Lung (tissue), 12 donors: ENCODE results near the gene FRY. TPM values are rescaled to one million over a fixed set of nuclear protein-coding genes. Genes with fewer than 3 reads are reported as not detected.

ENCODE experiments used
- ATAC-seq: fragments of 200-7000 bp; cut with Tn5 transposase; one replicate; pipeline ENCODE4 v1.9.1; 2020; ENCODE audit warnings: moderate number of reproducible peaks; ENCODE audit not compliant: insufficient read depth, low FRiP score
- DNase-seq, 3 donors: peaks; one replicate each; pipeline ENCODE4 v3.0.0-alpha.2; 2013 to 2017
- H3K27ac ChIP-seq, 2 donors: one replicate each; pipeline ENCODE4 v1.5.1; 2013; ENCODE audit warnings: mild to moderate bottlenecking in 2 of 2, moderate library complexity in 2 of 2, control low read depth in 1 of 2, inconsistent platforms in 1 of 2, low read depth in 1 of 2, low read length in 1 of 2
- H3K27me3 ChIP-seq, 3 donors: one replicate each; pipeline ENCODE4 v1.5.1; 2013; ENCODE audit warnings: low read length in 2 of 3; ENCODE audit not compliant: control insufficient read depth in 3 of 3, insufficient read depth in 3 of 3
- H3K36me3 ChIP-seq, 4 donors: one replicate each; pipeline ENCODE4 v1.5.1; 2013; ENCODE audit warnings: low read length in 4 of 4, mild to moderate bottlenecking in 1 of 4, moderate library complexity in 1 of 4; ENCODE audit not compliant: control insufficient read depth in 4 of 4, insufficient read depth in 4 of 4
- H3K4me1 ChIP-seq, 5 donors: one replicate each; pipeline ENCODE4 v1.5.1; 2013; ENCODE audit warnings: low read length in 5 of 5, mild to moderate bottlenecking in 2 of 5, moderate library complexity in 1 of 5; ENCODE audit not compliant: control insufficient read depth in 5 of 5, insufficient read depth in 5 of 5
- H3K4me3 ChIP-seq: one replicate; pipeline ENCODE4 v1.5.1; 2013; ENCODE audit warnings: mild to moderate bottlenecking, control low read depth, moderate library complexity
- H3K9ac ChIP-seq, 2 donors: one replicate each; pipeline ENCODE4 v1.5.1; 2013; ENCODE audit warnings: low read length in 2 of 2, control low read depth in 1 of 2; ENCODE audit not compliant: insufficient read depth in 1 of 2
- H3K9me3 ChIP-seq, 4 donors: one replicate each; pipeline ENCODE4 v1.5.1; 2013; ENCODE audit warnings: low read length in 3 of 4, mild to moderate bottlenecking in 1 of 4, moderate library complexity in 1 of 4; ENCODE audit not compliant: control insufficient read depth in 4 of 4, insufficient read depth in 3 of 4
- WGBS, 2 donors: extraction: QIAGEN DNeasy Blood & Tissue Kit; methylation state at CpG; one replicate each; pipeline ENCODE4 v1.1.7; 2013; 5-methylcytosine and 5-hydroxymethylcytosine counted together
- polyA plus RNA-seq, 2 donors: library from polyadenylated mRNA; stranded (reverse); fragments of 200-250 nt; gene quantifications; one replicate each; pipeline ENCODE4 v1.2.1, GENCODE V29; 2013
- total RNA-seq, 2 donors: library from RNA; depleted of rRNA in 1 of 2; stranded (reverse); fragments of >200 nt in 1 of 2; gene quantifications; one replicate each; pipeline ENCODE4 v1.2.1, GENCODE V29; 2014 to 2021
- TF ChIP-seq, protein P1 (sequence below): IDR thresholded peaks from 2 replicates; pipeline ENCODE4 v1.5.1; 2012; ENCODE audit warnings: mild to moderate bottlenecking; ENCODE audit errors: control extremely low read depth, extremely low read depth
- donor health status: control.
- donor health status: control.
- donor health status: Bipolar disorder and iron deficiency.
- donor health status: healthy.
- donor health status: DM: yes; HTN: yes; CAD: no.

The FRY gene
- total and polyA plus RNA-seq, 4 donors: 7.4 to 79.6 (median 43.9) TPM

GRCh38 chr13:32187651-32188050, 156.1 kb downstream of the FRY start:
- H3K4me3 ChIP-seq: no peak overlapping the region
- peaks cover 0 to 29% (median 3%) of the 10 kb centered on the region in 4 donors for H3K36me3 ChIP-seq
- TF ChIP-seq, protein P1, sequence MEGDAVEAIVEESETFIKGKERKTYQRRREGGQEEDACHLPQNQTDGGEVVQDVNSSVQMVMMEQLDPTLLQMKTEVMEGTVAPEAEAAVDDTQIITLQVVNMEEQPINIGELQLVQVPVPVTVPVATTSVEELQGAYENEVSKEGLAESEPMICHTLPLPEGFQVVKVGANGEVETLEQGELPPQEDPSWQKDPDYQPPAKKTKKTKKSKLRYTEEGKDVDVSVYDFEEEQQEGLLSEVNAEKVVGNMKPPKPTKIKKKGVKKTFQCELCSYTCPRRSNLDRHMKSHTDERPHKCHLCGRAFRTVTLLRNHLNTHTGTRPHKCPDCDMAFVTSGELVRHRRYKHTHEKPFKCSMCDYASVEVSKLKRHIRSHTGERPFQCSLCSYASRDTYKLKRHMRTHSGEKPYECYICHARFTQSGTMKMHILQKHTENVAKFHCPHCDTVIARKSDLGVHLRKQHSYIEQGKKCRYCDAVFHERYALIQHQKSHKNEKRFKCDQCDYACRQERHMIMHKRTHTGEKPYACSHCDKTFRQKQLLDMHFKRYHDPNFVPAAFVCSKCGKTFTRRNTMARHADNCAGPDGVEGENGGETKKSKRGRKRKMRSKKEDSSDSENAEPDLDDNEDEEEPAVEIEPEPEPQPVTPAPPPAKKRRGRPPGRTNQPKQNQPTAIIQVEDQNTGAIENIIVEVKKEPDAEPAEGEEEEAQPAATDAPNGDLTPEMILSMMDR: no peak
- H3K27me3 ChIP-seq: no peaks in the 10 kb centered on the region
- peaks cover 0 to 1% (median 0%) of the 10 kb centered on the region in 4 donors for H3K9me3 ChIP-seq
- H3K4me1 ChIP-seq: no peaks in the 10 kb centered on the region
- no peak for DNase-seq
- no peak overlapping the region for H3K27ac ChIP-seq
- ATAC-seq: no peak
- H3K9ac ChIP-seq: no peak overlapping the region
- WGBS, 2 donors: 96 to 99% methylated on average over 2 of the region's 2 CpGs

DNA sequence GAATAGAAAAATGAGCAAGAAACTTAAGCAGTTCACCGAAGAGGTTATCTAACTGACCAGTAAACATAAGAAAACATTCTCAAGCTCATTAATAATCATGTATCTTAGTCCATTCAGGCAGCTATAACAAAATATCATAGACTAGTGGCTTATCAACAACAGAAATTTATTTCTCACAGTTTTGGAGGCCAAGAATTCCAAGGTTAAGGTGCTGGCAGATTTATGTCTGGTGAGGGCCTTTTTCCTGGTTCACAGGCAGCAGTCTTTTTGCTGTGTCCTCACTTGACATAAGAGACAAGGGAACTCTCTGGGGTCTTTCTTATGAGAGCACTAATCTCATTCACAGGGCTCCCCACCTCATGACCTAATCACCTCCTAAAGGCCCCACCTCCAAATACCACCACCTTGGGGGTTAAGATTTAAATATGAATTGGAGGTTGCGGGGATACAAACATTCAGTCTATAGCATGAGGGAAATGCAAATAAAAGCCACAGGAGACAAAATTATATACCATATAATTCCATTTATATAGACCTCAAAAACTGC, 160.0 kb downstream of the FRY start:
- Histone ChIP-seq H3K9ac (no peak overlapping the region), H3K9me3 (no peaks in the 10 kb centered on the region), H3K4me3 (no peak overlapping the region), H3K27ac (no peak overlapping the region), H3K27me3 (no peaks in the 10 kb centered on the region), H3K4me1 (peaks cover 0 to 2% (median 0%) of the 10 kb centered on the region in 5 donors), H3K36me3 (peaks cover 0 to 25% (median 0%) of the 10 kb centered on the region in 4 donors)
- DNase-seq: peak in 2 of 3 donors; percentile 21 to 22
- 83 to 91% methylated on average over 2 of the region's 2 CpGs for WGBS, 2 donors
- ATAC-seq: no peak
- TF ChIP-seq, protein P1: no peak

GRCh38 chr13:32195713-32196112, 164.1 kb downstream of the FRY start:
- H3K4me1 ChIP-seq: peaks cover 0 to 5% (median 0%) of the 10 kb centered on the region in 5 donors
- TF ChIP-seq, protein P1: no peak
- H3K27ac ChIP-seq: no peak overlapping the region
- peaks cover 0 to 11% (median 2%) of the 10 kb centered on the region in 4 donors for H3K36me3 ChIP-seq
- H3K9me3 ChIP-seq: no peaks in the 10 kb centered on the region
- no peak overlapping the region for H3K9ac ChIP-seq
- H3K27me3 ChIP-seq: no peaks in the 10 kb centered on the region
- ATAC-seq (no peak), DNase-seq (no peak)
- H3K4me3 ChIP-seq: no peak overlapping the region

DNA sequence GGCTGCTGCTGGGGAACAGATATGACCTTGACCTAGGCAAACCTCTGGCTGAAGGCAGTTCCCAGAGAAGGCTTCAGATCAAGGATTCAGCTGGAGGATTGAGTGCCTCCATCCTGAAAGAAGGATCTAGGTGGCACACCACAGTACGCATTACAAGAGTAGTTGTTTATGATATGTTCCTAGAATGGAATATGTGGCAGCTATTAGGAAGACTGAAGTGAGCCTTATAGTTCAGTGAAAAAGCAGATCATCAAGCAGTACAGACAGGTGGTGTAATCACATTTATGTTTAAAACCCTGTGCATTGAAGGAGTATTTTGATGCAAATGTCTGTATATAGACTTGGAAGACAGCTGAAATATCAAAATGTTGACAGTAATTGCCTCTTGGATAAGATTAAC, 167.6 kb downstream of the FRY start:
- no peak overlapping the region for H3K27ac ChIP-seq
- no peak for ATAC-seq
- H3K4me3 ChIP-seq: no peak overlapping the region
- peaks cover 0 to 5% (median 3%) of the 10 kb centered on the region in 4 donors for H3K36me3 ChIP-seq
- DNase-seq: no peak
- 100% methylated on average over 1 of the region's 1 CpG for WGBS, 2 donors
- H3K4me1 ChIP-seq: peaks cover 0 to 13% (median 0%) of the 10 kb centered on the region in 5 donors
- no peak overlapping the region for H3K9ac ChIP-seq
- TF ChIP-seq, protein P1: no peak
- no peaks in the 10 kb centered on the region for H3K9me3 ChIP-seq
- H3K27me3 ChIP-seq: no peaks in the 10 kb centered on the region
